ENCODE measurements around the gene NEK6.

Gene NEK6

DNA sequence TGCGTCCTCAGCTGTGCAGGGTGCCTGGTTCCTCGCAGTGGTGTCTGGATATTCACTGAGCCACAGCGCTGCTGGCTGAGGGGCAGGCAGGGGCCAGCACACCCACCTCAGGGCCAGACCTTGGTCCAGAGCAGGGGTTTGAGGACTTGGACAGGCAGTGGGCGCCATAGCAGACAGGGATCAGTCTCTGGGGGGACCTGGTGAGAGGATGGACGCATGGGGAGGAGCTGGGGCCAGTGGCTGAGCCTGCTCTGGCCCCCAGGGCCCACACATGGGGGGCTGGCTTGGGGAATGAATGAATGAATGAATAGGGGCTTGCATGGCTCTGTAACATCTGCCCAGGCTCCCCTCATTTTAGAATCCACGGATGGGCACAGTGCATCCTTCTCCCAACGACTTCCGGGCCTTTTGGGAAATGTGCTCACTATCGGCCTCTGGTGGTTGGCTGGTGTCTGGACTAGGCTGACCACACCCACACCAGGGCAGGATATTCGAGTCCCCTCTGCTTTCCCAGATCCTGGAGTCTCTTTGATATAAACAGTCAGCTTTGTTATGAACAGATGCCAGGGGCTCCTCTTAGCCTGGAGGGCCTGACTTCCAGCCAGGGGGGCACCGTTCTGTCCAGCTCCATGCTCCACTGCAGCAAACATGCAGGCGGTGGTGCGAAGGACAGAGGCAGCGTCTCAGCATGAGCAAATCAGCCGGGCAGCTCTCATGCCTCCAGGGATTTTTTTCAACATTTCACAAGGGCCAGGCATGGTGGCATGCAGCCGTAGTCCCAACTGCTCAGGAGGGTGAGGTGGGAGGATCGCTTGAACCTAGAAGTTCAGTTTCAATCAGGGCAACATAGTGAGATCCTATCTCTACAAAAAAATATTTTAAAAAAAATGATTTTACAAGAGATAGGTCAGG, 62.6 kb downstream of the NEK6 start:
- Histone ChIP-seq H3K9ac (ENCODE audit: insufficient read length, low read depth) (no peak overlapping the region), H3K27me3 (ENCODE audit: insufficient read depth, insufficient read length) (no peaks in the 10 kb centered on the region), H3K9me3 (ENCODE audit: insufficient read depth, low read length) (no peaks in the 10 kb centered on the region), H3K4me3 (ENCODE audit: insufficient read length, low read depth) (no peak overlapping the region), H3K4me1 (ENCODE audit: insufficient read depth, insufficient read length) (peaks cover 15% of the 10 kb centered on the region), H3K36me3 (ENCODE audit: insufficient read depth, insufficient read length, low read length) (peaks cover 77% of the 10 kb centered on the region)
- no peak for TF ChIP-seq SUZ12 (IDR thresholded peaks at IDR 0.05; ENCODE audit: extremely low read depth, insufficient read depth, insufficient read length)
- no peak for TF ChIP-seq ZNF274 (IDR thresholded peaks at IDR 0.05; ENCODE audit: low read depth, low read length)
- TF ChIP-seq YY1 (IDR thresholded peaks at IDR 0.05; ENCODE audit: insufficient read depth, insufficient read length) = no peak
- DNase-seq (ENCODE audit: low read depth, low spot score) = peak; percentile 75

DNA sequence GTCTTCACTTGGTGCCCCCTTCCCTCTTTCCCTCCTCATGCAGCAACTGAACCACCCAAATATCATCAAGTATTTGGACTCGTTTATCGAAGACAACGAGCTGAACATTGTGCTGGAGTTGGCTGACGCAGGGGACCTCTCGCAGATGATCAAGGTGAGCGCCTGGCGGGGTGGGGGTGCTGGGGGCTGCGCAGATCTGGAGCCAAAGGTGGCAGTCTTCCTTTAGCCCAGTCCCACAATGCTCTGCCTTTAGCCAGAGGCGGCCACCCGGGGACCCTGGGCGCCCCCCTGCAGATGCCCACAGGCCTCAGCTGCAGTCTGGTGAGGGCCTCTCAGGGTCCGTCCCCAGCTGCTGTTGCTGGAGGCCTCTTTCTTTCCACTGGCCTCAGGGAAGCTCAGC, 63.7 kb downstream of the NEK6 start:
- DNase-seq (ENCODE audit: low read depth, low spot score) = no peak
- no peak for TF ChIP-seq ZNF274 (IDR thresholded peaks at IDR 0.05; ENCODE audit: low read depth, low read length)
- TF ChIP-seq YY1 (IDR thresholded peaks at IDR 0.05; ENCODE audit: insufficient read depth, insufficient read length) = no peak
- no peak for TF ChIP-seq SUZ12 (IDR thresholded peaks at IDR 0.05; ENCODE audit: extremely low read depth, insufficient read depth, insufficient read length)
- Histone ChIP-seq H3K9ac (ENCODE audit: insufficient read length, low read depth) (no peak overlapping the region), H3K27me3 (ENCODE audit: insufficient read depth, insufficient read length) (no peaks in the 10 kb centered on the region), H3K4me3 (ENCODE audit: insufficient read length, low read depth) (no peak overlapping the region), H3K9me3 (ENCODE audit: insufficient read depth, low read length) (no peaks in the 10 kb centered on the region), H3K36me3 (ENCODE audit: insufficient read depth, insufficient read length, low read length) (peaks cover 77% of the 10 kb centered on the region), H3K4me1 (ENCODE audit: insufficient read depth, insufficient read length) (peaks cover 15% of the 10 kb centered on the region)

DNA sequence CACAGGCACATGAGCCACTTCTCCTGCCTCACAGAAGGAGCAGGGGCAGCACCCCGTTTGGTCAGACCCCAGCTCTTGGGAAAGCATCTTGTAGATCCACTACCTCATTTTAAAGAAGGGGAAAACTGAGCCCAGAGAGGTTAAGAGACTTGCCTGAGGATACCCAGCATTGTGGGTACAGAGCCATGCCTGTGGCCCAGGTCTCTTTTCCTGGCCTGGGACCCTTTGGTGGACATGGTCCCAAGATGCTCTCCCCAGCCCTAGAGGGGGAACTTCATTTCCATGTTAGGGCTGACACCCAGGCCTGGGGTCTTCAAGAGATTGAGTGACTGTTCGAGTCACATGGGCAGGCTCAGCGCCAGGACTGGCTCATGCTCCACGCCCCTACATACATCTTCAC, 64.2 kb downstream of the NEK6 start:
- TF ChIP-seq SUZ12 (IDR thresholded peaks at IDR 0.05; ENCODE audit: extremely low read depth, insufficient read depth, insufficient read length) (no peak), ZNF274 (IDR thresholded peaks at IDR 0.05; ENCODE audit: low read depth, low read length) (no peak), YY1 (IDR thresholded peaks at IDR 0.05; ENCODE audit: insufficient read depth, insufficient read length) (no peak)
- no peaks in the 10 kb centered on the region for H3K9me3 ChIP-seq (ENCODE audit: insufficient read depth, low read length)
- H3K4me3 ChIP-seq (ENCODE audit: insufficient read length, low read depth) = no peak overlapping the region
- no peak for DNase-seq (ENCODE audit: low read depth, low spot score)
- no peak overlapping the region for H3K9ac ChIP-seq (ENCODE audit: insufficient read length, low read depth)
- no peaks in the 10 kb centered on the region for H3K27me3 ChIP-seq (ENCODE audit: insufficient read depth, insufficient read length)
- peaks cover 77% of the 10 kb centered on the region for H3K36me3 ChIP-seq (ENCODE audit: insufficient read depth, insufficient read length, low read length)
- peaks cover 15% of the 10 kb centered on the region for H3K4me1 ChIP-seq (ENCODE audit: insufficient read depth, insufficient read length)

DNA sequence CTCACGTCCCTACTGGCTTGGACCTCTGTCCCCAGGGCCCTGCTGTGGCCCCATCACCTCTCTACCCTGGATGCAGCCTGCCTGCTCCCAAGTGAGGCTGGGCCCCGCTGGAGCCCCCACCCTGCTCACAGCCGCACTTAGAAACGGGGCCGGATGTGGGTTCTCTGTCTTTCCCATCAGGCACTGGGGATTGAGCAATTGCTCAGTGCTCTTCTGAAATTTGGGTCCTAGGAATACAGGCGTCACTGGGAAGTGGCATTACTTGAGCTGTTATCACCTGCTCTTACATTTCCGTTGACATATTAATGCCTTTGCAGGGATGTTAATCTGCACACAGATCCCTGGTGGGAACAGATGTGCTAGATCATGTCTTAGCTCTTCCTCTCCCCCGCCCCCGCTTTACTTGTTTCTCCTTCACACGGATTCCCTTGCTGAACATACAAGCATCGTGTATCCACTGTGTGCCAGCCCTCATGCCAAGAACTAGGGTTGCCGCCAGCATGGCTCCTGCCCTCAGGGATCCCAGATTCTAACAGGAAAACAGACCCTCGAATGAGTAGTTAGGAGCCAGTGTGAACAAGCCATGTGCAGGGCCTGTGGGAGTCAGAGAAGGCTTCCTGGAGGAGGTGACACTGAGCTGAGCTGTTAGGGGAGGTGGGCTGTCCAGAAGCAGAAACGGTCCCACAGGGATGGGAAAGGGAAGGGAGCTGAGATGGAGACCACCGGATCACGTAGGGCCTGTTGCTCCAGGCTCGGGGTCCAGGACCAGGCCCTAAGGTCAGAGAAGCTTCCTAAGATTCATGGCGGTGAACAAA, 65.1 kb downstream of the NEK6 start:
- DNase-seq (ENCODE audit: low read depth, low spot score) = no peak
- Histone ChIP-seq H3K9ac (ENCODE audit: insufficient read length, low read depth) (no peak overlapping the region), H3K9me3 (ENCODE audit: insufficient read depth, low read length) (no peaks in the 10 kb centered on the region), H3K4me3 (ENCODE audit: insufficient read length, low read depth) (no peak overlapping the region), H3K36me3 (ENCODE audit: insufficient read depth, insufficient read length, low read length) (peaks cover 83% of the 10 kb centered on the region), H3K4me1 (ENCODE audit: insufficient read depth, insufficient read length) (peaks cover 15% of the 10 kb centered on the region), H3K27me3 (ENCODE audit: insufficient read depth, insufficient read length) (no peaks in the 10 kb centered on the region)
- TF ChIP-seq SUZ12 (IDR thresholded peaks at IDR 0.05; ENCODE audit: extremely low read depth, insufficient read depth, insufficient read length) = no peak
- no peak for TF ChIP-seq ZNF274 (IDR thresholded peaks at IDR 0.05; ENCODE audit: low read depth, low read length)
- no peak for TF ChIP-seq YY1 (IDR thresholded peaks at IDR 0.05; ENCODE audit: insufficient read depth, insufficient read length)

GRCh38 chr9:124323904-124324303, 66.2 kb downstream of the NEK6 start:
- DNase-seq (ENCODE audit: low read depth, low spot score) = no peak
- Histone ChIP-seq H3K36me3 (ENCODE audit: insufficient read depth, insufficient read length, low read length) (peaks cover 87% of the 10 kb centered on the region), H3K9me3 (ENCODE audit: insufficient read depth, low read length) (no peaks in the 10 kb centered on the region), H3K4me1 (ENCODE audit: insufficient read depth, insufficient read length) (peaks cover 15% of the 10 kb centered on the region), H3K27me3 (ENCODE audit: insufficient read depth, insufficient read length) (no peaks in the 10 kb centered on the region), H3K4me3 (ENCODE audit: insufficient read length, low read depth) (no peak overlapping the region), H3K9ac (ENCODE audit: insufficient read length, low read depth) (no peak overlapping the region)
- TF ChIP-seq ZNF274 (IDR thresholded peaks at IDR 0.05; ENCODE audit: low read depth, low read length) = no peak
- no peak for TF ChIP-seq SUZ12 (IDR thresholded peaks at IDR 0.05; ENCODE audit: extremely low read depth, insufficient read depth, insufficient read length)
- no peak for TF ChIP-seq YY1 (IDR thresholded peaks at IDR 0.05; ENCODE audit: insufficient read depth, insufficient read length)

DNA sequence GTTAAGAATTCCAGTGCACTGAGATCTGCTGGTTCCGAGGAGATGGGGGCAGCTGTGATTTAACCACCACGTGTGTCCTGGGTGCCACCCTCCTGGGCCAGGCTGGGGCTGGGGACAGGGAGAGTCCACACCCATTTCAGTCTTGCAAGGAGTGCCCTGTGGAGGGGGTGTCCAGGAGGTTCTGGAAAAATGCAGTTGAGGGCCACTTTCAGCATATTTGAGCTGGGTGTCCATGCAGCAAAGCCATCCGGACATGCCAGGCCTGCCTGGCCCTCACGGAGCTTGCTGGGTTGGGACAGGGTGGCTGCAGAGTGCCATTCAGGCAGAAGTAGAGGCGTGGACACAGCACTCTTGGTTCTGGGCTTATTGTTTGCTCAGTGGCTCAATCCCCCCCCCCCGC, 68.1 kb downstream of the NEK6 start:
- Histone ChIP-seq H3K36me3 (ENCODE audit: insufficient read depth, insufficient read length, low read length) (peaks cover 97% of the 10 kb centered on the region), H3K9me3 (ENCODE audit: insufficient read depth, low read length) (no peaks in the 10 kb centered on the region), H3K27me3 (ENCODE audit: insufficient read depth, insufficient read length) (no peaks in the 10 kb centered on the region), H3K9ac (ENCODE audit: insufficient read length, low read depth) (no peak overlapping the region), H3K4me3 (ENCODE audit: insufficient read length, low read depth) (no peak overlapping the region), H3K4me1 (ENCODE audit: insufficient read depth, insufficient read length) (peaks cover 12% of the 10 kb centered on the region)
- TF ChIP-seq ZNF274 (IDR thresholded peaks at IDR 0.05; ENCODE audit: low read depth, low read length) (no peak), YY1 (IDR thresholded peaks at IDR 0.05; ENCODE audit: insufficient read depth, insufficient read length) (no peak), SUZ12 (IDR thresholded peaks at IDR 0.05; ENCODE audit: extremely low read depth, insufficient read depth, insufficient read length) (no peak)
- DNase-seq (ENCODE audit: low read depth, low spot score) = no peak

GRCh38 chr9:124326378-124326777, 68.6 kb downstream of the NEK6 start:
- Histone ChIP-seq H3K4me3 (ENCODE audit: insufficient read length, low read depth) (no peak overlapping the region), H3K9ac (ENCODE audit: insufficient read length, low read depth) (no peak overlapping the region), H3K27me3 (ENCODE audit: insufficient read depth, insufficient read length) (no peaks in the 10 kb centered on the region), H3K36me3 (ENCODE audit: insufficient read depth, insufficient read length, low read length) (peaks cover 95% of the 10 kb centered on the region), H3K9me3 (ENCODE audit: insufficient read depth, low read length) (no peaks in the 10 kb centered on the region), H3K4me1 (ENCODE audit: insufficient read depth, insufficient read length) (peaks cover 12% of the 10 kb centered on the region)
- no peak for DNase-seq (ENCODE audit: low read depth, low spot score)
- TF ChIP-seq YY1 (IDR thresholded peaks at IDR 0.05; ENCODE audit: insufficient read depth, insufficient read length) (no peak), SUZ12 (IDR thresholded peaks at IDR 0.05; ENCODE audit: extremely low read depth, insufficient read depth, insufficient read length) (no peak), ZNF274 (IDR thresholded peaks at IDR 0.05; ENCODE audit: low read depth, low read length) (no peak)

Measured in NT2/D1 (cell line).